ENCODE results near the gene CFAP161. TPM values are rescaled to one million over a fixed set of nuclear protein-coding genes. Genes with fewer than 3 reads are reported as not detected.

CFAP161 gene
- total and polyA plus RNA-seq, 4 donors, result 2.4 to 11.2 (median 3.9) TPM

- TF ChIP-seq CTCF (IDR thresholded peaks at IDR 0.05; ENCODE audit: control extremely low read depth, extremely low read depth), result no peak
- Histone ChIP-seq H3K9ac (ENCODE audit: insufficient read depth in 1 of 2, low read length in 2 of 2) (no peak overlapping the region), H3K27me3 (ENCODE audit: control insufficient read depth in 3 of 3, insufficient read depth in 3 of 3, low read length in 2 of 3) (peaks cover 0 to 10% (median 0%) of the 10 kb centered on the region in 3 donors), H3K4me1 (ENCODE audit: control insufficient read depth in 5 of 5, insufficient read depth in 5 of 5, low read length in 5 of 5) (peaks cover 0 to 5% (median 0%) of the 10 kb centered on the region in 5 donors), H3K9me3 (ENCODE audit: control insufficient read depth in 4 of 4, insufficient read depth in 3 of 4, low read length in 3 of 4) (no peaks in the 10 kb centered on the region), H3K4me3 (no peak overlapping the region), H3K27ac (ENCODE audit: low read depth in 1 of 2, low read length in 1 of 2) (no peak overlapping the region), H3K36me3 (ENCODE audit: control insufficient read depth in 4 of 4, insufficient read depth in 4 of 4, low read length in 4 of 4) (no peaks in the 10 kb centered on the region)
- ATAC-seq (ENCODE audit: insufficient read depth, low FRiP score) (no peak), DNase-seq (no peak)
- WGBS, 2 donors, result 67 to 68% methylated on average over 6 of the region's 6 CpGs
Observed at GRCh38 chr15:81111510-81112470, 22.3 kb upstream of the CFAP161 start.

- DNase-seq (no peak), ATAC-seq (ENCODE audit: insufficient read depth, low FRiP score) (no peak)
Observed at GRCh38 chr15:81113204-81113657, 20.8 kb upstream of the CFAP161 start.

GRCh38 chr15:81113861-81114291 lies 20.2 kb upstream of the CFAP161 start:
- H3K27me3 ChIP-seq (ENCODE audit: control insufficient read depth in 3 of 3, insufficient read depth in 3 of 3, low read length in 2 of 3), result peaks cover 0 to 22% (median 12%) of the 10 kb centered on the region in 3 donors
- no peak overlapping the region for H3K27ac ChIP-seq (ENCODE audit: low read depth in 1 of 2, low read length in 1 of 2)
- H3K36me3 ChIP-seq (ENCODE audit: control insufficient read depth in 4 of 4, insufficient read depth in 4 of 4, low read length in 4 of 4), result no peaks in the 10 kb centered on the region
- no peak for TF ChIP-seq CTCF (IDR thresholded peaks at IDR 0.05; ENCODE audit: control extremely low read depth, extremely low read depth)
- no peak overlapping the region for H3K4me3 ChIP-seq
- WGBS, 2 donors, result 54 to 62% methylated on average over 3 of the region's 3 CpGs
- peaks cover 0 to 2% (median 0%) of the 10 kb centered on the region in 4 donors for H3K9me3 ChIP-seq (ENCODE audit: control insufficient read depth in 4 of 4, insufficient read depth in 3 of 4, low read length in 3 of 4)
- ATAC-seq (ENCODE audit: insufficient read depth, low FRiP score) (no peak), DNase-seq (no peak)
- H3K9ac ChIP-seq (ENCODE audit: insufficient read depth in 1 of 2, low read length in 2 of 2), result no peak overlapping the region
- peaks cover 0 to 7% (median 0%) of the 10 kb centered on the region in 5 donors for H3K4me1 ChIP-seq (ENCODE audit: control insufficient read depth in 5 of 5, insufficient read depth in 5 of 5, low read length in 5 of 5)

More at GRCh38 chr15:81113204-81113657, 20.8 kb upstream of the CFAP161 start:
- no peak for TF ChIP-seq CTCF (IDR thresholded peaks at IDR 0.05; ENCODE audit: control extremely low read depth, extremely low read depth)
- H3K9me3 ChIP-seq (ENCODE audit: control insufficient read depth in 4 of 4, insufficient read depth in 3 of 4, low read length in 3 of 4), result no peaks in the 10 kb centered on the region
- H3K4me1 ChIP-seq (ENCODE audit: control insufficient read depth in 5 of 5, insufficient read depth in 5 of 5, low read length in 5 of 5), result peaks cover 0 to 5% (median 0%) of the 10 kb centered on the region in 5 donors
- H3K4me3 ChIP-seq, result no peak overlapping the region
- 63 to 87% methylated on average over 3 of the region's 3 CpGs for WGBS, 2 donors
- no peak overlapping the region for H3K27ac ChIP-seq (ENCODE audit: low read depth in 1 of 2, low read length in 1 of 2)
- peaks cover 0 to 21% (median 8%) of the 10 kb centered on the region in 3 donors for H3K27me3 ChIP-seq (ENCODE audit: control insufficient read depth in 3 of 3, insufficient read depth in 3 of 3, low read length in 2 of 3)
- no peaks in the 10 kb centered on the region for H3K36me3 ChIP-seq (ENCODE audit: control insufficient read depth in 4 of 4, insufficient read depth in 4 of 4, low read length in 4 of 4)
- no peak overlapping the region for H3K9ac ChIP-seq (ENCODE audit: insufficient read depth in 1 of 2, low read length in 2 of 2)

All from lung (tissue), 12 donors.